SK-N-SH treated with all-trans-retinoic acid at 6 μM for 48 hours (cell line): ENCODE measurements around the gene RSAD2.

Experiments
- ATAC-seq: fragments of 200-7000 bp; cut with Tn5 transposase; 3 replicates; pipeline ENCODE4 v1.9.1; 2020; ENCODE audit warnings: mild to moderate bottlenecking, moderate library complexity
- CREB5 ChIP-seq: fragments of 250-450 bp; sonication (Bioruptor Pico); IDR thresholded peaks from 2 replicates; pipeline ENCODE4 v1.5.1; 2020; ENCODE audit warnings: low read depth, mild to moderate bottlenecking, moderate library complexity
- CSRNP3 ChIP-seq: fragments of 250-450 bp; sonication (Bioruptor Pico); IDR thresholded peaks from 2 replicates; pipeline ENCODE4 v1.5.1; 2021; ENCODE audit warnings: mild to moderate bottlenecking, moderate library complexity
- ISL1 ChIP-seq: fragments of 250-450 bp; sonication (Bioruptor Pico); IDR thresholded peaks from 2 replicates; pipeline ENCODE4 v2.1.2; 2022; ENCODE audit warnings: mild to moderate bottlenecking, moderate library complexity
- OSR1 ChIP-seq: fragments of 250-450 bp; sonication (Bioruptor Pico); IDR thresholded peaks from 2 replicates; pipeline ENCODE4 v1.8.0; 2022; ENCODE audit warnings: moderate library complexity, mild to moderate bottlenecking, inconsistent platforms
- PATZ1 ChIP-seq: fragments of 250-450 bp; sonication (Bioruptor Pico); IDR thresholded peaks from 2 replicates; pipeline ENCODE4 v1.8.0; 2020; ENCODE audit warnings: mild to moderate bottlenecking, moderate library complexity, borderline replicate concordance
- POU6F1 ChIP-seq: fragments of 250-450 bp; sonication (Bioruptor Pico); IDR thresholded peaks from 2 replicates; pipeline ENCODE4 v1.8.0; 2021; ENCODE audit warnings: low read depth, mild to moderate bottlenecking, moderate library complexity, borderline replicate concordance
- PPARA ChIP-seq: fragments of 250-450 bp; sonication (Bioruptor Pico); IDR thresholded peaks from 2 replicates; pipeline ENCODE4 v1.5.0; 2020; ENCODE audit warnings: mild to moderate bottlenecking, borderline replicate concordance
- SNAI2 ChIP-seq: fragments of 250-450 bp; sonication (Bioruptor Pico); IDR thresholded peaks from 2 replicates; pipeline ENCODE4 v1.5.0; 2020; ENCODE audit warnings: mild to moderate bottlenecking, moderate library complexity
- TOX ChIP-seq: fragments of 250-450 bp; sonication (Bioruptor Pico); IDR thresholded peaks from 2 replicates; pipeline ENCODE4 v1.8.0; 2021; ENCODE audit warnings: mild to moderate bottlenecking, moderate library complexity, borderline replicate concordance
- ZC3H10 ChIP-seq: fragments of 250-450 bp; sonication (Bioruptor Pico); IDR thresholded peaks from 2 replicates; pipeline ENCODE4 v1.5.1; 2021; ENCODE audit warnings: mild to moderate bottlenecking, moderate library complexity
- ZFP3 ChIP-seq: fragments of 250-450 bp; sonication (Bioruptor Pico); IDR thresholded peaks from 2 replicates; pipeline ENCODE4 v1.5.0; 2020; ENCODE audit warnings: mild to moderate bottlenecking, moderate library complexity
- ZFP30 ChIP-seq: fragments of 450-650 bp; formaldehyde crosslinking; IDR thresholded peaks from 2 replicates; pipeline ENCODE4 v1.5.0; 2022; ENCODE audit warnings: mild to moderate bottlenecking, moderate library complexity
- ZNF565 ChIP-seq: fragments of 450-650 bp; formaldehyde crosslinking; conservative IDR thresholded peaks from 2 replicates; pipeline ENCODE4 v1.5.0; 2020; ENCODE audit warnings: low read depth, mild to moderate bottlenecking, moderate library complexity
- ZNF70 ChIP-seq: fragments of 450-650 bp; formaldehyde crosslinking; IDR thresholded peaks from 2 replicates; pipeline ENCODE4 v1.5.0; 2020; ENCODE audit warnings: mild to moderate bottlenecking, moderate library complexity

RSAD2 gene

GRCh38 chr2:6945821-6946220 lies 68.2 kb downstream of the RSAD2 start:
- no peak for TF ChIP-seq TOX (CRISPR knock-in tag)
- no peak for TF ChIP-seq ZC3H10 (CRISPR knock-in tag)
- TF ChIP-seq OSR1 (CRISPR knock-in tag) = no peak
- no peak for TF ChIP-seq ZFP30 (CRISPR knock-in tag)
- no peak for TF ChIP-seq ZFP3 (CRISPR knock-in tag)
- no peak for TF ChIP-seq ZNF565 (CRISPR knock-in tag)
- TF ChIP-seq PATZ1 (CRISPR knock-in tag) = no peak
- TF ChIP-seq ZNF70 (CRISPR knock-in tag) = no peak
- TF ChIP-seq PPARA (CRISPR knock-in tag) = no peak
- TF ChIP-seq CSRNP3 (CRISPR knock-in tag) = no peak
- TF ChIP-seq CREB5 (CRISPR knock-in tag) = no peak
- TF ChIP-seq, all 23 proteins: peak for 0
- ATAC-seq = no peak

- no peak for TF ChIP-seq CREB5 (CRISPR knock-in tag)
- peak; percentile 58 for TF ChIP-seq ISL1
- TF ChIP-seq SNAI2 (CRISPR knock-in tag) = no peak
- TF ChIP-seq POU6F1 (CRISPR knock-in tag) = 0 out of 2 replicates have a peak, but pooled peaks have one; percentile 7
- TF ChIP-seq ZFP3 (CRISPR knock-in tag) = peak; percentile 81; the same call in 1 of the 2 replicates
- TF ChIP-seq, all 23 proteins: peak for 3
- peak; percentile 53; the same call in 1 of the 3 replicates for ATAC-seq
These were observed 69.1 kb downstream of the RSAD2 start for GRCh38 chr2:6946722-6947121.
